ENCODE data around the gene KCNF1.

Gene KCNF1

DNA sequence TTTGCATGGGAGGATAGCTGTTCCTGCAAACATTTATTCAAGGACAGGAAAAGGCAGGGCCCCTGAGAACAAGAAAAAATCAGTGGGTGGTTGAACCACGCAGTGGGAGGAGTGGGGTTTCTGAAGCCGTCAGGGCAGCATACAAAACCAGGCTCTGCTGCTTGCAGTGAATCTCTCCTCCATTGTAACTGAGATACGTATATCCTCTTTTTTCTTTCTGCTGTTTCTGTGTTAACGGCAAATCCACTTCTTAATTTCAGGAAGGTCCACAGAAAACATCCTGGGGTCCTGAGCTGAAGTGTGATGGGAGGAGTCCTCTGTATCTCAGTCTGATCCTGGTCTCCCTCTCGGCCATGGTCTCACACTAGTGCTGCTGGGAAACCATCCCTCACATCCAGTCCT lies 27.2 kb upstream of the KCNF1 start:
- peak overlapping the region; percentile 30 for H3K4me3 ChIP-seq (ENCODE audit: low read length)
- H3K27me3 ChIP-seq (ENCODE audit: insufficient read depth, low read length): no peaks in the 10 kb centered on the region
- H3K36me3 ChIP-seq (ENCODE audit: insufficient read depth, low read length): no peaks in the 10 kb centered on the region
- H3K9me3 ChIP-seq (ENCODE audit: low read length): no peaks in the 10 kb centered on the region
- H3K4me1 ChIP-seq (ENCODE audit: insufficient read depth, low read length): peaks cover 27% of the 10 kb centered on the region
- peak overlapping the region; percentile 25 for H2AFZ ChIP-seq (ENCODE audit: low read depth, low read length)

DNA sequence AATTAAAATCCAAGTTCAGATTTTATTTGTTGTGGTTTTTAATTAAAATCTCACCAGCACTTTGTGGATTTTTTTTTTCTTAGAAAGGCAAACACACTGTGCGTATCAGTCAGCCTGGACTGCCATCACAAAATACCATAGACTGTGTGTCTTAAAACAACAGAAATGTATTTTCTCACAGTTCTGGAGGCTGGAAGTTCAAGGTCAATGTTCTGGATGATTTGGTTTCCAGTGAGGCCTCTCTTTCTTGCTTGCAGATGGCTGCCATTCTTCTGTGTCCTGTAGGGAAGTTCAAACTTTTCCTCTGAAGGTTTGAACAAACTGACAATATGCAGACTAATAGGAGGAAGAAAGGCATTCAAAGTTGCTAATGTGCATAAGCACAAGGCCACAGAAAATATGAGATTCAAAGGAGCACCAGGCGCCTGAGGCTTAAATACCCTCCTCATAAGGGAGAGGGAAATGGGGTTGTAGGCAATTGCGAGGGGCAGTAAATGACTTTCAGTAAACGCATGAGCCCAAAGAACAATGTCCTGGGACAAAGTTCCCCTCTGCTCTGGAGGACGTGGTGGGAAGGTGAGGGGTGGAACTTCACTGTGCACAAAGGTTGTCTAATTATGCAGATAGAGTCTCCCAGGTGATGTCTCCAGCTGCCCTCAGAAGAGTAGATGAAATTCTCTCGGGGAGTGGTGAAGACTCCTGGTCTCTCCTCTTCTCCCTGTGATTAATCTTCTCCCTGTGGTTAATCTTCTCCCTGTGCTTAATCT lies 26.5 kb upstream of the KCNF1 start:
- H2AFZ ChIP-seq (ENCODE audit: low read depth, low read length): peak overlapping the region; percentile 25
- H3K4me3 ChIP-seq (ENCODE audit: low read length): peak overlapping the region; percentile 30
- no peaks in the 10 kb centered on the region for H3K27me3 ChIP-seq (ENCODE audit: insufficient read depth, low read length)
- peaks cover 27% of the 10 kb centered on the region for H3K4me1 ChIP-seq (ENCODE audit: insufficient read depth, low read length)
- no peaks in the 10 kb centered on the region for H3K9me3 ChIP-seq (ENCODE audit: low read length)
- H3K36me3 ChIP-seq (ENCODE audit: insufficient read depth, low read length): no peaks in the 10 kb centered on the region

DNA sequence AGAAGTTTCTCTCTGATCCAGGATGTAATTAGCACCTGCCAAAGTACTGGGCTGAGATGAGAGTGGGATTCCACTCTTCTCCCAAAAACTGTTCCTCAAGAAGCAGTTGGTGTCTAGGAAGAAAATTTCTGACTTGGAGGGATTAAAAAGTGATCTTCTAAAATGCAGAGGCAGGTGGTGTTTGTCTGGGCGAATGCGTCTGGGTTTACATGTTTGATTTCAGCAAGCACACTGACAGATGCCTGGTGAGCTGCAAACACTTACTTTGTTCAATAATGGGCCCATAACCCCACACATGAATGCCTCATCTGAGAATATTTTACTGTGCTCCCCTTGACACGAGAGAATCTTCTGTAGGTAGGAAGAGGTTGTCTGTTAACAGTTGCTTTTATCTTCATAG lies 24.3 kb upstream of the KCNF1 start:
- H3K4me1 ChIP-seq (ENCODE audit: insufficient read depth, low read length): peaks cover 27% of the 10 kb centered on the region
- H3K36me3 ChIP-seq (ENCODE audit: insufficient read depth, low read length): no peaks in the 10 kb centered on the region
- no peaks in the 10 kb centered on the region for H3K9me3 ChIP-seq (ENCODE audit: low read length)
- no peak overlapping the region for H2AFZ ChIP-seq (ENCODE audit: low read depth, low read length)
- H3K4me3 ChIP-seq (ENCODE audit: low read length): no peak overlapping the region
- no peaks in the 10 kb centered on the region for H3K27me3 ChIP-seq (ENCODE audit: insufficient read depth, low read length)

DNA sequence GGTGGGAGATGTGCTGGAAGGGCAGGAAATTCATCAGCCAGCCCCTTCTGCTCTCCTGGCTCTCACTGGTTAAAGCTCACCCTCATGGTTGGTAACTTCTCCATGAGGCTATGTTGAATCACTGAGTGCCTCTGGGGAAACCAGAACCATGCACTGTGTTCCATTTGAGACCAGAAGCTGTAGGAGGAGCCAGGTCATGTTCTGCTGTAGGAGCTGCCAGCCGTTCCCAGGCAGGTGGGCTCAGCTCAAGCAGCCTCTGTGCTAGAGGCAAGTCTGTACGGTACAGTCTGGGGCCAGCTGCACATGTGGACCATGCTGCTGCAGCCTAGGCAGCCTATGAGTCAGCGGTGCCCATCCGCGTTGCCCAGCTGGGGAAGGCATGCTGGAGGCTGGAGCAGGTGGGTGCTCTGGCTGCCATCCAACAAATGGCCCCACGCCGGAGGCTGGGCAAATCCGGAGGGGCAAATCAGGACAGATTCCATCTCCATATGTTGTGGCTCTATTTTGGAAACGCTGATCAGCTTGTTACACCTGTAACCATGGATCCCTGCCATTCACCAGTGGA lies 22.0 kb upstream of the KCNF1 start:
- no peaks in the 10 kb centered on the region for H3K27me3 ChIP-seq (ENCODE audit: insufficient read depth, low read length)

DNA sequence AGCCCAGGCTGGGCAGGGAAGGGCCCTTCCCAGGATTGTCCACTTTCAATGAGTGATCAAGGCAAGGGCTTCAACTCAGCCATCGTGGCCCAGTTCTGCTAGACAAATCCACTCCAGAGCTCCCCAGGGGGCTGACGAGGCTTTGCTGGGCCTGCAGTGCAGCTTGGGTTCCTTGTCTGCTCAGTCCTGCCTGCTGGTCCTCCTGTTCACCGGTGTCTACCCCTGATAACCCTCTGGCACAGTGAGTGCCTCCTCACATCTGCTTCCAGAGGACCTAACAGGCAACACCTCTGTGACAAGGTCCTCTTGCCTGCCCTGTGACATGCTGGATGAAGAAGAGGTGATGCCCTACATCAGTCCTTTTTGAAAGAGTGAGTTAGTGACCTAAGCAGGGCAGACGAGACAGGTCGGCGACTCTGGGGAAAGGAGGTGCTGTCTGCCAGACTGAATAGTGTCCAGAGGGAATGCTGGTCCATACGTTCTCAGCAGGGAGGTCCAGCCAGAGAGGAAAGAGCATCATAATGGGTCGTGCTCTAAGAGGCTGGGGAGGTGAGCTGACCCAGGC lies 20.9 kb upstream of the KCNF1 start:
- no peaks in the 10 kb centered on the region for H3K27me3 ChIP-seq (ENCODE audit: insufficient read depth, low read length)
- no peak overlapping the region for H3K4me3 ChIP-seq (ENCODE audit: low read length)
- no peaks in the 10 kb centered on the region for H3K9me3 ChIP-seq (ENCODE audit: low read length)
- H3K36me3 ChIP-seq (ENCODE audit: insufficient read depth, low read length): no peaks in the 10 kb centered on the region
- H3K4me1 ChIP-seq (ENCODE audit: insufficient read depth, low read length): peaks cover 8% of the 10 kb centered on the region
- H2AFZ ChIP-seq (ENCODE audit: low read depth, low read length): no peak overlapping the region

More for the DNA sequence above, 22.0 kb upstream of the KCNF1 start:
- H3K4me1 ChIP-seq (ENCODE audit: insufficient read depth, low read length): peaks cover 18% of the 10 kb centered on the region
- no peak overlapping the region for H3K4me3 ChIP-seq (ENCODE audit: low read length)
- H2AFZ ChIP-seq (ENCODE audit: low read depth, low read length): no peak overlapping the region
- H3K36me3 ChIP-seq (ENCODE audit: insufficient read depth, low read length): no peaks in the 10 kb centered on the region
- H3K9me3 ChIP-seq (ENCODE audit: low read length): no peaks in the 10 kb centered on the region

DNA sequence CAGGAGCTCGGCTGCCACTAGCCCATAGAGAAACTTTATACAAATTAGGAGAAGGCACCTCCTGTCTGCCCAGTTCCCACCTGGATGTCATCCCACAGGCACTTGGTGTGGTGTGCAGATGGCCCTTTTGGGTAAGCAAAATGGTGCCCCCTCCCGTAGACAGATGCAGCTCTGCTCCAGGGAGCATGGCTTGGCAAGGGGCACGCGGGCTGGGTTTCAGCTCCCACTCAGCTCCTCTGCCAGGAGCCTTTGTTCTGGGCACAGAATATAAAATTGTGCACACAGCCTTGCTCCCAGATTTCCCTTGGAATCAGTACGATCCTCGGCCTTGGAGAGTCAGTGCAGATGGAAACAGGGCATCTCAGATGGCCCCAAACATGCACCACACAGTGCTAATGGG lies 20.3 kb upstream of the KCNF1 start:
- Histone ChIP-seq H3K36me3 (ENCODE audit: insufficient read depth, low read length) (no peaks in the 10 kb centered on the region), H2AFZ (ENCODE audit: low read depth, low read length) (no peak overlapping the region), H3K4me3 (ENCODE audit: low read length) (no peak overlapping the region), H3K4me1 (ENCODE audit: insufficient read depth, low read length) (peaks cover 8% of the 10 kb centered on the region), H3K27me3 (ENCODE audit: insufficient read depth, low read length) (no peaks in the 10 kb centered on the region), H3K9me3 (ENCODE audit: low read length) (no peaks in the 10 kb centered on the region)

DNA sequence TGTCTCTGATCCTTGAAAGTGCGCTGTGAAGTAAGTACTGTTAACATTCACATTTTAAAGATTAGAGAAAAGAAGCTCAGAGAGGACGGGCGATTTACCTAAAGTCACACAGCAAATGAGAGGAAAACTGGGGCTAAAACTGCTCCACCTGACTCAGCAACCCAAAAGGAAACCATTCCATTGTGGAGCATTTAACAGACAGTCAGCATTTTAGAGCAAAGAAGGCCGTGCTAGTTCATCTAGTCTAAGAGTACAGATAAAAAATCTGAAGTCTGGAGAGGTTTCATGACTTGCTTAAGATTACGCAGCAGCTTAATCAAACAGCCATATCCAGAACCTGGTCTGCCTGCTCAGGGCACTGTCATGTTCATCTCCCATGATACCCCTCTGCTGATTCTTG lies 19.9 kb upstream of the KCNF1 start:
- Histone ChIP-seq H3K9me3 (ENCODE audit: low read length) (no peaks in the 10 kb centered on the region), H3K4me3 (ENCODE audit: low read length) (no peak overlapping the region), H3K36me3 (ENCODE audit: insufficient read depth, low read length) (no peaks in the 10 kb centered on the region), H2AFZ (ENCODE audit: low read depth, low read length) (no peak overlapping the region), H3K27me3 (ENCODE audit: insufficient read depth, low read length) (no peaks in the 10 kb centered on the region), H3K4me1 (ENCODE audit: insufficient read depth, low read length) (peaks cover 8% of the 10 kb centered on the region)

DNA sequence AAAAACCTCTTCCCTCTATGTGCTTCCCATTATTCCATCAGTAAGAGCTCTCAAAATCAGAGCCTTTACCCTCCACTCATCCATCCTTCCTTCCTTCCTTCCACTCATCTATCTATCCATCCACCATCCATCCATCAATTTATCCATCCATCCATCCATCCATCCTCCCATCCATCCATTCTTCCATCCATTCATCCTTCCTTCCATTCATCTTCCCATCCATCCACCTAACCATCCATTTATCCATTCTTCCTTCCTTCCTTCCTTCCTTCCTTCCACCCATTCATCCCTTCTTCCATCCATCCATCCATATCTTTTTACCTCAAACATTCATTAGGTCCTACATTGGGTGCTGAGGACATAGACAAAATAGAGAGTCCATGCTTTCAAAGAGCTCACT lies 19.4 kb upstream of the KCNF1 start:
- Histone ChIP-seq H3K4me3 (ENCODE audit: low read length) (no peak overlapping the region), H3K4me1 (ENCODE audit: insufficient read depth, low read length) (peaks cover 8% of the 10 kb centered on the region), H3K9me3 (ENCODE audit: low read length) (no peaks in the 10 kb centered on the region), H3K27me3 (ENCODE audit: insufficient read depth, low read length) (no peaks in the 10 kb centered on the region), H2AFZ (ENCODE audit: low read depth, low read length) (no peak overlapping the region), H3K36me3 (ENCODE audit: insufficient read depth, low read length) (no peaks in the 10 kb centered on the region)

DNA sequence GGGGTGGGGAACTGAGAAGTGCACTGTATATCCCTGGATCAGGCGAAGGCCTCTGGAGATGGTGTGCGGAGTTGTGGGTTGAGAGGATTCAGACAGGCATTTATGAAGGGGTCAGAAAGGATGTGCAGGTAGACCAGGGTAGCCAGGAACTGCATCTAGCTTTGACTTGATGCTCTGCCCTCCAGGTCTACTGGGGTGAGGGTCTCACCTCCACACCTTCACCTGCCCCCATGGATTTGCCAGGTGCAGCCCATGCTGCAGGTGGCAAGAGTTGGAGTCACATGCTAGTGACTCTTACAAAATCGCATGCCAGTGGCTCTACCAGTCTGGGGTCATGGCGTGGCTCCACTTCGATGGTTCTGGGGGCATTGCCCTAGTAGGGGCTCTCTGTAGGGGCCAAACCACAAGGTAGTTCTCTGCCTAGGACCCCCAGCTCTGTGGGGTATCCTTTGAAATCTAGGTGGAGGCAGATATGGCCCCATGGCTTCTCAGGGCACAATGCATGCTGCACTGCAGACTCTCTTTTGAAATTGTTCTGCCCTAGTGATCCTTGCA lies 18.9 kb upstream of the KCNF1 start:
- Histone ChIP-seq H2AFZ (ENCODE audit: low read depth, low read length) (no peak overlapping the region), H3K4me3 (ENCODE audit: low read length) (no peak overlapping the region), H3K27me3 (ENCODE audit: insufficient read depth, low read length) (no peaks in the 10 kb centered on the region), H3K36me3 (ENCODE audit: insufficient read depth, low read length) (no peaks in the 10 kb centered on the region), H3K9me3 (ENCODE audit: low read length) (no peaks in the 10 kb centered on the region), H3K4me1 (ENCODE audit: insufficient read depth, low read length) (peaks cover 8% of the 10 kb centered on the region)

DNA sequence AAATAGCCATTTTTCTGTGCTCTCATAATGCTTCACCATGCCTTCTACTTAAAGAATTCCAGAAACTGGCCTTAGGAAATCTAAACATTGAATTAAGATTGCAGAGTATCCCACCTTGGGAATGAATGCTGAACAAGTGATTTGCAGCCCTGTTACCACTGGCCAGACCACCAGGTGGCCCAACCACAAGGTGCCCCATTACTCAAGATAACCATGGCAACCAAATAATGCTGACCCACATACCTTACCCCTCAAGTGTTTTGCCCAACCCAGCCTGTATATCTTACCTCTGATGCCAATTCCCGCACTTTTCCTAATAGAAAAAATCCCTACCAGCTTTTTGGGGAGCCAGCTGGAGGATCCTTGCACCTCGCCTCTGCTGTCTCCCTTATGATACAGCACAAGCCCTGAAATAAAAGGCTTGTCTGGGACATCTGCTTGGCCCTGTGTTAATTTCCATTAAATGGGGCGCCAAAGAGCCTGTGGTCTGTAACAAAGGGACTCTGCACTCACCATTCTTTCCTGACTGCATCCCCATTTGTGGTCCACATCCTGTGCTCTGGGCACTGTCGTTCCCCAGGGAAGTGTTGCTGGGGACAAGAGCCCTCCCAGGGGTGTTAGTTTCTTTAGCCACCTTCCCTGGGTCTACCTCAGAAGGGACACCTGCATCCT lies 17.3 kb upstream of the KCNF1 start:
- H2AFZ ChIP-seq (ENCODE audit: low read depth, low read length): no peak overlapping the region
- H3K36me3 ChIP-seq (ENCODE audit: insufficient read depth, low read length): no peaks in the 10 kb centered on the region
- no peaks in the 10 kb centered on the region for H3K27me3 ChIP-seq (ENCODE audit: insufficient read depth, low read length)
- no peaks in the 10 kb centered on the region for H3K9me3 ChIP-seq (ENCODE audit: low read length)
- peaks cover 8% of the 10 kb centered on the region for H3K4me1 ChIP-seq (ENCODE audit: insufficient read depth, low read length)
- H3K4me3 ChIP-seq (ENCODE audit: low read length): no peak overlapping the region

DNA sequence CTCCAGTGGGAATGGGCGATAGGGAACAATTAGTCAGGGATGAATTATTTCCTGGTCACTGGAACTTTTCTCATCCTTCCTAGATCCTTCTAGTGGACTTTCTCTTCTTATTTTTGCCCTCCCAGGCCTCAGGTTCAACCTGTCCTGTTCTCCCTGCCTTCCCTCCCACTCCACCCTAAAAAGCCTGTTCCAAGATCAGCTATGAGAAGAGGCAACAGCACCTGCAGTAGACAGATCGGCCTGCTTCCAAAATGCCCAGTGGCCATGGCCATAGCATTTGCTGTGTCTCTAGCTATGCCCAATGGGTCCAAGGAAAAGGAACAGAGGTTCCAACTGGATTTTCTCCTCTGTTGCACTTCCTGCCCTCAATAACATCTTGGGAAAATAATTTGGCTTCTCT lies 16.5 kb upstream of the KCNF1 start:
- H3K4me3 ChIP-seq (ENCODE audit: low read length): no peak overlapping the region
- peaks cover 8% of the 10 kb centered on the region for H3K4me1 ChIP-seq (ENCODE audit: insufficient read depth, low read length)
- H3K9me3 ChIP-seq (ENCODE audit: low read length): no peaks in the 10 kb centered on the region
- no peaks in the 10 kb centered on the region for H3K27me3 ChIP-seq (ENCODE audit: insufficient read depth, low read length)
- no peaks in the 10 kb centered on the region for H3K36me3 ChIP-seq (ENCODE audit: insufficient read depth, low read length)
- no peak overlapping the region for H2AFZ ChIP-seq (ENCODE audit: low read depth, low read length)

DNA sequence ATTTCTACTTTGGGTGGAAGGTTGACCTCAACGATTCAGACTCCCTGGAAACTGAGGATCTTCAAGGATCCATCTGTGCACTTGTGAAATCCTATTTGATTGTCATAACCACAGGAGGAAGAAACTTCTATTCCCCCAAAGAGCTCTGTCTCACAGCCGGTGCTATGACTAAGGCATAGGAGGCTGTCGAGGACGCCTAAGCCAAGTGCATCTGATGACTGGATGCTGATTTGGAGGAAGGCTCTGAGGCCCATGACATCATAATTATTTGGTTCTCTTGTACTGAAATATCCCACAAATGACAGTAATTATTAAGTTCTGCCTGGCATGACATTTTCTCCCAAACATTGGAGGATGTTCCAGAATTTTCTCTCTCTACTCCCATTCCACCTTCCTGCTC lies 13.8 kb upstream of the KCNF1 start:
- no peaks in the 10 kb centered on the region for H3K36me3 ChIP-seq (ENCODE audit: insufficient read depth, low read length)
- H3K9me3 ChIP-seq (ENCODE audit: low read length): no peaks in the 10 kb centered on the region
- H3K27me3 ChIP-seq (ENCODE audit: insufficient read depth, low read length): no peaks in the 10 kb centered on the region
- peaks cover 13% of the 10 kb centered on the region for H3K4me1 ChIP-seq (ENCODE audit: insufficient read depth, low read length)
- no peak overlapping the region for H2AFZ ChIP-seq (ENCODE audit: low read depth, low read length)
- no peak overlapping the region for H3K4me3 ChIP-seq (ENCODE audit: low read length)
